HL-60 (cell line): Measurements from ENCODE around the gene ATP6AP2.

ENCODE experiments used
- DNase-seq, 2 experiments: peaks; one replicate each; pipeline ENCODE4 v3.0.0-alpha.2; 2010 to 2020; ENCODE audit warnings: low read depth in 1 of 2, low spot score in 1 of 2
- H3K27ac ChIP-seq: fragments of 250-450 bp; sonication (Bioruptor Pico); replicated peaks from 2 replicates; pipeline ENCODE4 v1.5.1; 2020; ENCODE audit warnings: mild to moderate bottlenecking, moderate library complexity
- H3K27me3 ChIP-seq: fragments of 250-450 bp; sonication (Bioruptor Pico); 2 replicates; pipeline ENCODE4 v1.5.1; 2021; ENCODE audit warnings: mild to moderate bottlenecking, moderate library complexity; ENCODE audit not compliant: insufficient read depth, poor library complexity, severe bottlenecking
- H3K4me3 ChIP-seq: replicated peaks from 2 replicates; pipeline ENCODE4 v1.5.1; 2011; ENCODE audit warnings: mild to moderate bottlenecking, control low read depth, low read length; ENCODE audit not compliant: insufficient read depth
- GABPA ChIP-seq: IDR thresholded peaks from 2 replicates; pipeline ENCODE4 v1.6.1; 2012; ENCODE audit warnings: low read depth
- POLR2AphosphoS5 ChIP-seq: IDR thresholded peaks from 2 replicates; pipeline ENCODE4 v1.6.1; 2012; ENCODE audit warnings: low read depth
- SPI1 ChIP-seq: IDR thresholded peaks from 2 replicates; pipeline ENCODE4 v1.6.1; 2012; ENCODE audit warnings: low read depth, mild to moderate bottlenecking, borderline replicate concordance
- TF ChIP-seq, protein P1 (sequence below): IDR thresholded peaks from one replicate; pipeline ENCODE4 v1.5.1; 2011; ENCODE audit warnings: low read length, control low read depth, inconsistent platforms; ENCODE audit not compliant: insufficient read depth
- TF ChIP-seq, protein P2 (sequence below): IDR thresholded peaks from 2 replicates; pipeline ENCODE4 v1.6.1; 2012; ENCODE audit warnings: low read depth; ENCODE audit not compliant: insufficient replicate concordance

The ATP6AP2 gene

GRCh38 chrX:40542972-40543371 is 37.8 kb upstream of the ATP6AP2 start:
- Histone ChIP-seq H3K27me3 (no peaks in the 10 kb centered on the region), H3K4me3 (no peak overlapping the region), H3K27ac (no peak overlapping the region)
- no peak for DNase-seq
- TF ChIP-seq GABPA, result no peak
- no peak for TF ChIP-seq POLR2AphosphoS5
- TF ChIP-seq, protein P1, sequence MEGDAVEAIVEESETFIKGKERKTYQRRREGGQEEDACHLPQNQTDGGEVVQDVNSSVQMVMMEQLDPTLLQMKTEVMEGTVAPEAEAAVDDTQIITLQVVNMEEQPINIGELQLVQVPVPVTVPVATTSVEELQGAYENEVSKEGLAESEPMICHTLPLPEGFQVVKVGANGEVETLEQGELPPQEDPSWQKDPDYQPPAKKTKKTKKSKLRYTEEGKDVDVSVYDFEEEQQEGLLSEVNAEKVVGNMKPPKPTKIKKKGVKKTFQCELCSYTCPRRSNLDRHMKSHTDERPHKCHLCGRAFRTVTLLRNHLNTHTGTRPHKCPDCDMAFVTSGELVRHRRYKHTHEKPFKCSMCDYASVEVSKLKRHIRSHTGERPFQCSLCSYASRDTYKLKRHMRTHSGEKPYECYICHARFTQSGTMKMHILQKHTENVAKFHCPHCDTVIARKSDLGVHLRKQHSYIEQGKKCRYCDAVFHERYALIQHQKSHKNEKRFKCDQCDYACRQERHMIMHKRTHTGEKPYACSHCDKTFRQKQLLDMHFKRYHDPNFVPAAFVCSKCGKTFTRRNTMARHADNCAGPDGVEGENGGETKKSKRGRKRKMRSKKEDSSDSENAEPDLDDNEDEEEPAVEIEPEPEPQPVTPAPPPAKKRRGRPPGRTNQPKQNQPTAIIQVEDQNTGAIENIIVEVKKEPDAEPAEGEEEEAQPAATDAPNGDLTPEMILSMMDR, result no peak
- TF ChIP-seq SPI1, result no peak
- TF ChIP-seq, protein P2, sequence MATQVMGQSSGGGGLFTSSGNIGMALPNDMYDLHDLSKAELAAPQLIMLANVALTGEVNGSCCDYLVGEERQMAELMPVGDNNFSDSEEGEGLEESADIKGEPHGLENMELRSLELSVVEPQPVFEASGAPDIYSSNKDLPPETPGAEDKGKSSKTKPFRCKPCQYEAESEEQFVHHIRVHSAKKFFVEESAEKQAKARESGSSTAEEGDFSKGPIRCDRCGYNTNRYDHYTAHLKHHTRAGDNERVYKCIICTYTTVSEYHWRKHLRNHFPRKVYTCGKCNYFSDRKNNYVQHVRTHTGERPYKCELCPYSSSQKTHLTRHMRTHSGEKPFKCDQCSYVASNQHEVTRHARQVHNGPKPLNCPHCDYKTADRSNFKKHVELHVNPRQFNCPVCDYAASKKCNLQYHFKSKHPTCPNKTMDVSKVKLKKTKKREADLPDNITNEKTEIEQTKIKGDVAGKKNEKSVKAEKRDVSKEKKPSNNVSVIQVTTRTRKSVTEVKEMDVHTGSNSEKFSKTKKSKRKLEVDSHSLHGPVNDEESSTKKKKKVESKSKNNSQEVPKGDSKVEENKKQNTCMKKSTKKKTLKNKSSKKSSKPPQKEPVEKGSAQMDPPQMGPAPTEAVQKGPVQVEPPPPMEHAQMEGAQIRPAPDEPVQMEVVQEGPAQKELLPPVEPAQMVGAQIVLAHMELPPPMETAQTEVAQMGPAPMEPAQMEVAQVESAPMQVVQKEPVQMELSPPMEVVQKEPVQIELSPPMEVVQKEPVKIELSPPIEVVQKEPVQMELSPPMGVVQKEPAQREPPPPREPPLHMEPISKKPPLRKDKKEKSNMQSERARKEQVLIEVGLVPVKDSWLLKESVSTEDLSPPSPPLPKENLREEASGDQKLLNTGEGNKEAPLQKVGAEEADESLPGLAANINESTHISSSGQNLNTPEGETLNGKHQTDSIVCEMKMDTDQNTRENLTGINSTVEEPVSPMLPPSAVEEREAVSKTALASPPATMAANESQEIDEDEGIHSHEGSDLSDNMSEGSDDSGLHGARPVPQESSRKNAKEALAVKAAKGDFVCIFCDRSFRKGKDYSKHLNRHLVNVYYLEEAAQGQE, result no peak

GRCh38 chrX:40543661-40544328 is 37.0 kb upstream of the ATP6AP2 start:
- no peak for DNase-seq
- no peak overlapping the region for H3K27ac ChIP-seq
- TF ChIP-seq, protein P1, result peak; percentile 41
- TF ChIP-seq SPI1, result no peak
- TF ChIP-seq, protein P2, result no peak
- no peaks in the 10 kb centered on the region for H3K27me3 ChIP-seq
- no peak overlapping the region for H3K4me3 ChIP-seq

- H3K27ac ChIP-seq, result no peak overlapping the region
- DNase-seq, result no peak
- TF ChIP-seq, protein P2, result no peak
- TF ChIP-seq GABPA, result no peak
- TF ChIP-seq, protein P1, result no peak
- TF ChIP-seq SPI1, result no peak
- no peak for TF ChIP-seq POLR2AphosphoS5
- no peaks in the 10 kb centered on the region for H3K27me3 ChIP-seq
- H3K4me3 ChIP-seq, result no peak overlapping the region
Measured at GRCh38 chrX:40544343-40545266, 36.2 kb upstream of the ATP6AP2 start.
